Mesenchymal stem cell (in vitro differentiated cells and primary cell): ENCODE measurements around the gene EIF3A.

ENCODE experiments used
- DNase-seq: peaks from one replicate; pipeline ENCODE4 v3.0.0-alpha.2; 2013
- H2AFZ ChIP-seq: one replicate; pipeline ENCODE4 v1.6.1; 2013; ENCODE audit warnings: low read depth, mild to moderate bottlenecking, control low read depth, inconsistent platforms, low read length, moderate library complexity
- H2AK5ac ChIP-seq: 2 replicates; pipeline ENCODE4 v1.6.1; 2013; ENCODE audit warnings: low read length, moderate library complexity, mild to moderate bottlenecking, inconsistent platforms; ENCODE audit not compliant: severe bottlenecking
- H2BK120ac ChIP-seq: one replicate; pipeline ENCODE4 v1.6.1; 2013; ENCODE audit warnings: low read depth, mild to moderate bottlenecking, inconsistent platforms, low read length, moderate library complexity
- H2BK12ac ChIP-seq, 2 experiments: one replicate each; pipeline ENCODE4 v1.6.1; 2013; ENCODE audit warnings: inconsistent platforms in 2 of 2, low read length in 2 of 2, mild to moderate bottlenecking in 2 of 2, moderate library complexity in 2 of 2, control low read depth in 1 of 2
- H2BK15ac ChIP-seq: one replicate; pipeline ENCODE4 v1.6.1; 2013; ENCODE audit warnings: mild to moderate bottlenecking, low read depth, inconsistent platforms; ENCODE audit not compliant: poor library complexity, severe bottlenecking
- H2BK5ac ChIP-seq: 2 replicates; pipeline ENCODE4 v1.6.1; 2013; ENCODE audit warnings: low read depth, mild to moderate bottlenecking, low read length, control low read depth, inconsistent platforms; ENCODE audit not compliant: poor library complexity, severe bottlenecking
- H3K14ac ChIP-seq, 2 experiments: one replicate each; pipeline ENCODE4 v1.6.1; 2013; ENCODE audit warnings: inconsistent platforms in 2 of 2, low read length in 2 of 2, control low read depth in 1 of 2, mild to moderate bottlenecking in 1 of 2, moderate library complexity in 1 of 2
- H3K18ac ChIP-seq, 2 experiments: one replicate each; pipeline ENCODE4 v1.6.1; 2013; ENCODE audit warnings: inconsistent platforms in 2 of 2, low read length in 2 of 2, control low read depth in 1 of 2, low read depth in 1 of 2, mild to moderate bottlenecking in 1 of 2
- H3K23ac ChIP-seq, 2 experiments: one replicate each; pipeline ENCODE4 v1.6.1; 2013; ENCODE audit warnings: inconsistent platforms in 2 of 2, low read length in 2 of 2, mild to moderate bottlenecking in 2 of 2, moderate library complexity in 2 of 2, control low read depth in 1 of 2
- H3K27ac ChIP-seq: 2 replicates; pipeline ENCODE4 v1.5.1; 2013; ENCODE audit warnings: mild to moderate bottlenecking, moderate library complexity, low read length, control low read depth, inconsistent platforms; ENCODE audit not compliant: poor library complexity, severe bottlenecking
- H3K27me3 ChIP-seq, 2 experiments: 2 replicates each; pipeline versions ENCODE4 v1.6.1 to v1.7.0; 2013; ENCODE audit warnings: low read length in 2 of 2, mild to moderate bottlenecking in 2 of 2, moderate library complexity in 2 of 2, control low read depth in 1 of 2, inconsistent platforms in 1 of 2; ENCODE audit not compliant: control insufficient read depth in 1 of 2, insufficient read depth in 1 of 2
- H3K36me3 ChIP-seq, 2 experiments: 2 replicates each; pipeline versions ENCODE4 v1.6.1 to v1.7.0; 2013; ENCODE audit warnings: low read length in 2 of 2, control low read depth in 1 of 2, inconsistent platforms in 1 of 2, low read depth in 1 of 2, mild to moderate bottlenecking in 1 of 2; ENCODE audit not compliant: insufficient read depth in 2 of 2, control insufficient read depth in 1 of 2
- H3K4ac ChIP-seq, 2 experiments: one replicate each; pipeline ENCODE4 v1.6.1; 2013; ENCODE audit warnings: inconsistent platforms in 2 of 2, low read length in 2 of 2, mild to moderate bottlenecking in 2 of 2, moderate library complexity in 2 of 2, control low read depth in 1 of 2, low read depth in 1 of 2
- H3K4me1 ChIP-seq: 2 replicates; pipeline ENCODE4 v1.6.1; 2013; ENCODE audit warnings: low read depth, low read length, control low read depth; ENCODE audit not compliant: control insufficient read depth, insufficient read depth
- H3K4me2 ChIP-seq: 2 replicates; pipeline ENCODE4 v1.6.1; 2013; ENCODE audit warnings: low read length, mild to moderate bottlenecking, inconsistent platforms; ENCODE audit not compliant: poor library complexity, severe bottlenecking
- H3K4me3 ChIP-seq, 2 experiments: 2 replicates each; pipeline versions ENCODE4 v1.5.1 to v1.7.0; 2013; ENCODE audit warnings: low read length in 2 of 2, mild to moderate bottlenecking in 2 of 2, control low read depth in 1 of 2, low read depth in 1 of 2; ENCODE audit not compliant: insufficient read depth in 1 of 2
- H3K79me1 ChIP-seq: replicated peaks from 2 replicates; pipeline ENCODE4 v1.6.1; 2013; ENCODE audit warnings: mild to moderate bottlenecking, control low read depth, low read length, inconsistent platforms; ENCODE audit not compliant: poor library complexity, severe bottlenecking
- H3K9ac ChIP-seq: 2 replicates; pipeline ENCODE4 v1.7.0; 2013; ENCODE audit warnings: mild to moderate bottlenecking, low read length, moderate library complexity
- H3K9me3 ChIP-seq: 2 replicates; pipeline ENCODE4 v1.7.0; 2013; ENCODE audit warnings: mild to moderate bottlenecking, low read length; ENCODE audit not compliant: control insufficient read depth
- H4K8ac ChIP-seq: one replicate; pipeline ENCODE4 v1.6.1; 2013; ENCODE audit warnings: inconsistent platforms, mild to moderate bottlenecking, low read length, moderate library complexity
- H4K91ac ChIP-seq: one replicate; pipeline ENCODE4 v1.6.1; 2013; ENCODE audit warnings: mild to moderate bottlenecking, low read length, inconsistent platforms
- WGBS: methylation state at CpG from one replicate; pipeline ENCODE4 v1.1.7; 2013; ENCODE audit warnings: mixed read lengths; 5-methylcytosine and 5-hydroxymethylcytosine counted together

Gene EIF3A

DNA sequence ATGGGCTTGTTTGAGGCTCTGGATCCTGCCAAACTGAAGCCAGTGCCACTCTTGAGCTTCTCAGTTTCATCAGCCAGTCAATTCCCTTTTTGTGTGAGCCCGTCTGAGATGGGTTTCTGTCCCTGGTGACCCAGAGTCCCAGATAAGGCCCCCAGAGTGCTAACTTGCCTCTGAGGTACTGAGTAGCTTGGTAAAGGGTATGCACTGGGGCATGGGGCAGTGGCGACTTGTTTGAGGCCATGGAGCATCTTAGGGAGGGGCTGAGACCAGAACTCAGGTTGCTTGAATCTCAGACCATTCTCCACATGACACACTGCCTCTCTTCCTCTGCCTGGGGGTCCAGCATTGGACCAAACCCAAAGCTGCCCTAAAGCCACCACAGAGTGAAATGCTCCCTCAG is 86.3 kb downstream of the EIF3A start:
- Histone ChIP-seq H4K8ac (no peak overlapping the region), H3K4ac (no peak overlapping the region), H3K27ac (no peak overlapping the region), H3K27me3 (peaks cover 21 to 40% of the 10 kb centered on the region in 2 experiments), H3K14ac (no peak overlapping the region), H3K36me3 (no peaks in the 10 kb centered on the region), H3K4me2 (no peak overlapping the region), H3K9me3 (peaks cover 8% of the 10 kb centered on the region), H2BK120ac (no peak overlapping the region), H3K9ac (no peak overlapping the region), H2BK5ac (no peak overlapping the region), H3K4me3 (no peak overlapping the region), H2BK12ac (no peak overlapping the region), H3K4me1 (peaks cover 1% of the 10 kb centered on the region), H2AFZ (no peak overlapping the region), H3K18ac (no peak overlapping the region), H2BK15ac (no peak overlapping the region), H2AK5ac (no peak overlapping the region), H4K91ac (no peak overlapping the region), H3K79me1 (no peaks in the 10 kb centered on the region), H3K23ac (no peak overlapping the region)
- DNase-seq, result no peak
- no CpG with 5 or more reads among the region's 2 CpGs for WGBS

DNA sequence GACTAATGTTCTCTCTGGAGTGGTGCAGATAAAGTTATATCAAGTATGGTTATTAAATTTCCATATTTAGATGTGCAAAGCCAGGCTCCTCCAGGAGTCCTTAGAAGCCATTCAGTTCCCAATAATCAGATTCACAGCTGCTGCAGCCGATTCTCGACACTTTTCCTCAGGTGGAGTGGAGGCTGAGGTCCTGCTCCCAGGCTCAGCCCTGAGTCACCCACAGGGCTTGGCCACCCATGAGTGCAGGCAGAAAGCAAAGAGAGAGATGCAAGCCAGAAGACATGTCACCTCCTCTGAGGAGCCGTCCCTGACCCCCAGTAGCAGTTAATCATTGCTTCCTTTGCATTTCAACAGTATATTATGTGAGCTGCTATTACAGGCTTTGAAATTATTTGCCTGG is 87.4 kb downstream of the EIF3A start:
- no peak overlapping the region for H2AK5ac ChIP-seq
- H2AFZ ChIP-seq, result no peak overlapping the region
- peaks cover 17 to 40% of the 10 kb centered on the region in 2 experiments for H3K27me3 ChIP-seq
- H3K27ac ChIP-seq, result no peak overlapping the region
- WGBS, result 98% methylated on average over 2 of the region's 3 CpGs
- H3K23ac ChIP-seq, result no peak overlapping the region
- H3K4me3 ChIP-seq, result no peak overlapping the region
- no peak overlapping the region for H3K4ac ChIP-seq
- peaks cover 7% of the 10 kb centered on the region for H3K9me3 ChIP-seq
- H2BK120ac ChIP-seq, result no peak overlapping the region
- H3K4me2 ChIP-seq, result no peak overlapping the region
- H3K79me1 ChIP-seq, result no peaks in the 10 kb centered on the region
- H3K36me3 ChIP-seq, result no peaks in the 10 kb centered on the region
- H3K14ac ChIP-seq, result no peak overlapping the region
- peaks cover 1% of the 10 kb centered on the region for H3K4me1 ChIP-seq
- no peak overlapping the region for H2BK15ac ChIP-seq
- DNase-seq, result no peak
- H2BK12ac ChIP-seq, result no peak overlapping the region
- H4K8ac ChIP-seq, result no peak overlapping the region
- no peak overlapping the region for H2BK5ac ChIP-seq
- H3K18ac ChIP-seq, result no peak overlapping the region
- no peak overlapping the region for H3K9ac ChIP-seq
- H4K91ac ChIP-seq, result no peak overlapping the region

DNA sequence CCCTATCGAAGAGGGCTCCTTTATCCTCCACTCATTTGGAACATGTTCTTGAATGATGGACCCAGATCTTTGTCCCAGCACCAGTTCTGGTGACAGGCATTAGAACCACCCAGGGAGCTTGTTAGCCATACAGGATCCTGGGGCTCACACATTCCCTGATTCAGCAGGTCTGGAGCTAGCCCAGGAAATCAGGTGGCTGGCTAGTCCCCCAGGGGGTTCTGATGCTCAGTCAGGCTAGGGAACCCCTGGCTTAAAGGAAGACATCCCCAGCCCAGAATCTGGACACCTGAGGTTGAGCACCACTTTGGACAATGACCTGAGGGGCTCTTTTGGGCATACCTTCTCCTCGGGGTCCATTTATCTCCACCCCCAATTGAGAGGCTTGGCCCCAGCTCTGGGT is 88.1 kb downstream of the EIF3A start:
- H2BK15ac ChIP-seq, result no peak overlapping the region
- no peak overlapping the region for H3K4me3 ChIP-seq
- H4K8ac ChIP-seq, result no peak overlapping the region

DNA sequence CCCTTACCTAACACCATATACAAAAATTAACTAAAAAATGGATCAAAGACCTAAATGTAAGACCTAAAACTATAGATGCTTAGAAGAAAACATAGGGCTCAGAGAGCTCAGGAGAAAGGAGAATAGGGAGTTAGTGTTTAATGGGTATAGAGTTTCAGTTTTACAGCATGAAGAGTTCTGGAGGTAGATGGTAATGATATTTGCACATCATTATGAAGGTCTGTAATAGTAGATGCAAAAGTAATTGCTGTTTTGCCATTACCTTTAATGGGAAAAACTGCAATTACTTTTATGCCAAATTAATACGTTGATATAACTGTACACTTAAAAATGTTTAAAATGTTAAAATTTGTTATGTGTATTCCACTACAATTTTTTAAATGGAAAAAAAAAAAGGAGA is 90.3 kb downstream of the EIF3A start:
- Histone ChIP-seq H3K14ac (no peak overlapping the region), H3K4me2 (no peak overlapping the region), H3K9ac (no peak overlapping the region), H3K36me3 (no peaks in the 10 kb centered on the region), H3K27me3 (peaks cover 17 to 40% of the 10 kb centered on the region in 2 experiments), H2BK5ac (no peak overlapping the region), H3K18ac (no peak overlapping the region), H2AK5ac (no peak overlapping the region), H2AFZ (no peak overlapping the region), H2BK120ac (no peak overlapping the region), H3K4ac (no peak overlapping the region), H2BK12ac (no peak overlapping the region), H3K9me3 (peaks cover 13% of the 10 kb centered on the region), H4K91ac (no peak overlapping the region), H3K79me1 (no peaks in the 10 kb centered on the region), H3K4me1 (peaks cover 1% of the 10 kb centered on the region), H4K8ac (no peak overlapping the region), H3K27ac (no peak overlapping the region), H3K4me3 (no peak overlapping the region), H2BK15ac (no peak overlapping the region), H3K23ac (no peak overlapping the region)
- WGBS, result no CpG with 5 or more reads among the region's 1 CpG
- no peak for DNase-seq

More for the DNA sequence above, 88.1 kb downstream of the EIF3A start:
- Histone ChIP-seq H3K9me3 (peaks cover 2% of the 10 kb centered on the region), H2AK5ac (no peak overlapping the region), H4K91ac (no peak overlapping the region), H3K4me1 (peaks cover 1% of the 10 kb centered on the region), H3K79me1 (no peaks in the 10 kb centered on the region), H2AFZ (no peak overlapping the region), H2BK5ac (no peak overlapping the region), H3K9ac (no peak overlapping the region), H3K18ac (no peak overlapping the region), H2BK120ac (no peak overlapping the region), H3K27me3 (peaks cover 17 to 40% of the 10 kb centered on the region in 2 experiments), H3K14ac (no peak overlapping the region), H3K4ac (no peak overlapping the region), H2BK12ac (no peak overlapping the region), H3K23ac (no peak overlapping the region), H3K4me2 (no peak overlapping the region), H3K36me3 (no peaks in the 10 kb centered on the region), H3K27ac (no peak overlapping the region)
- DNase-seq, result no peak
- WGBS, result 62% methylated on average over 2 of the region's 2 CpGs
